HepG2 (cell line): ENCODE results near the gene ZFAND6. TPM values are rescaled to one million over a fixed set of nuclear protein-coding genes. Genes with fewer than 3 reads are reported as not detected.

Experiments
- ATAC-seq: fragments of 200-7000 bp; cut with Tn5 transposase; 3 replicates; pipeline ENCODE4 v1.9.1; 2020; ENCODE audit warnings: mild to moderate bottlenecking, moderate library complexity
- BruUV-seq: library from RNA; stranded (reverse); fragments of 400-500 nt; replicated peaks from 2 replicates; lab custom pipeline; 2021; lab: Mats Ljungman, UMichigan
- CTCF ChIA-PET: fragments of 300-600 bp; formaldehyde crosslinking; extraction: SDS; loops from one replicate; lab custom pipeline; 2021; ENCODE audit warnings: low total read pairs, inconsistent platforms, low intra/inter-chr PET ratio; lab: Yijun Ruan, JAX
- POLR2A ChIA-PET: fragments of 350-600 bp; sonication (Branson Sonifier 250); formaldehyde crosslinking; loops from one replicate; lab custom pipeline; 2020; ENCODE audit warnings: antibody characterized with exemption, inconsistent platforms; lab: Yijun Ruan, JAX
- DNase-seq: peaks from one replicate; pipeline ENCODE4 v3.0.0-alpha.2; 2015; ENCODE audit warnings: low spot score
- FAIRE-seq: peaks from 3 replicates; lab custom pipeline; 2011; peaks lifted over from hg19 to GRCh38; lab: Jason Lieb, UNC
- H2AFZ ChIP-seq: one replicate; pipeline ENCODE4 v1.6.1; 2011; ENCODE audit warnings: low read length, inconsistent platforms
- H3K27ac ChIP-seq: fragments of 300-600 bp; 3 replicates; pipeline ENCODE4 v1.8.0; 2011; ENCODE audit warnings: mixed run types, mild to moderate bottlenecking, mixed read lengths, low read length, inconsistent platforms; ENCODE audit not compliant: insufficient read depth; ENCODE audit errors: extremely low read length
- H3K27me3 ChIP-seq, 2 experiments: fragments of 200-600 bp in 1 of 2; 2 replicates in 1 of 2; 3 replicates in 1 of 2; pipeline versions ENCODE4 v1.6.0 to v1.8.0; 2011; ENCODE audit warnings: low read length in 2 of 2, mild to moderate bottlenecking in 2 of 2, moderate library complexity in 2 of 2, inconsistent platforms in 1 of 2; ENCODE audit not compliant: insufficient read depth in 2 of 2, control insufficient read depth in 1 of 2
- H3K36me3 ChIP-seq, 2 experiments: fragments of 200-600 bp in 1 of 2; replicated peaks in 1 of 2; 2 replicates in 1 of 2; 3 replicates in 1 of 2; pipeline versions ENCODE4 v1.5.1 to v1.8.0; 2011; ENCODE audit warnings: low read length in 2 of 2, inconsistent platforms in 1 of 2; ENCODE audit not compliant: insufficient read depth in 2 of 2, control insufficient read depth in 1 of 2
- H3K4me1 ChIP-seq: 2 replicates; pipeline ENCODE4 v1.5.1; 2012; ENCODE audit warnings: low read length, inconsistent platforms; ENCODE audit not compliant: insufficient read depth
- H3K4me2 ChIP-seq: 2 replicates; pipeline ENCODE4 v1.6.0; 2011; ENCODE audit warnings: low read depth, low read length, inconsistent platforms
- H3K4me3 ChIP-seq, 3 experiments: fragments of 200-600 bp in 1 of 3; sonication (generic), shearing (Covaris generic) in 1 of 3; replicated peaks in 1 of 3; 2 replicates each; pipeline ENCODE4 v1.5.1; 2011 to 2016; ENCODE audit warnings: low read length in 3 of 3, inconsistent platforms in 2 of 3, low read depth in 2 of 3, mild to moderate bottlenecking in 2 of 3, control low read depth in 1 of 3, mixed read lengths in 1 of 3; ENCODE audit not compliant: insufficient read depth in 1 of 3
- H3K79me2 ChIP-seq: one replicate; pipeline ENCODE4 v1.6.1; 2011; ENCODE audit warnings: low read length, inconsistent platforms; ENCODE audit not compliant: insufficient read depth
- H3K9ac ChIP-seq: 2 replicates; pipeline ENCODE4 v1.6.0; 2011; ENCODE audit warnings: mild to moderate bottlenecking, low read depth, low read length, inconsistent platforms; ENCODE audit not compliant: insufficient read depth
- H3K9me3 ChIP-seq: 2 replicates; pipeline ENCODE4 v1.5.1; 2012; ENCODE audit warnings: mild to moderate bottlenecking, low read length
- H4K20me1 ChIP-seq: 2 replicates; pipeline ENCODE4 v1.6.0; 2011; ENCODE audit warnings: inconsistent platforms, mild to moderate bottlenecking, low read length, moderate library complexity; ENCODE audit not compliant: insufficient read depth
- BCL3 ChIP-seq: sonication (generic); formaldehyde crosslinking; IDR thresholded peaks from 2 replicates; pipeline ENCODE4 v1.5.1; 2020; ENCODE audit warnings: mild to moderate bottlenecking, missing genetic modification reagents, moderate library complexity
- IKZF1 ChIP-seq: fragments of 450-650 bp; IDR thresholded peaks from 2 replicates; pipeline ENCODE4 v1.7.1; 2016
- KIAA2018 ChIP-seq: sonication (generic); formaldehyde crosslinking; IDR thresholded peaks from 2 replicates; pipeline ENCODE4 v1.5.0; 2020; ENCODE audit warnings: mild to moderate bottlenecking, missing genetic modification reagents, borderline replicate concordance
- SETDB1 ChIP-seq: sonication (generic); formaldehyde crosslinking; IDR thresholded peaks from 2 replicates; pipeline ENCODE4 v1.5.1; 2020; ENCODE audit warnings: missing genetic modification reagents, mild to moderate bottlenecking, borderline replicate concordance
- ZFP90 ChIP-seq: sonication (generic); formaldehyde crosslinking; IDR thresholded peaks from 2 replicates; pipeline ENCODE4 v1.8.0; 2022; ENCODE audit warnings: missing genetic modification reagents, mild to moderate bottlenecking, inconsistent platforms, borderline replicate concordance
- ZNF12 ChIP-seq: sonication (generic); formaldehyde crosslinking; IDR thresholded peaks from 2 replicates; pipeline ENCODE4 v1.5.0; 2020; ENCODE audit warnings: missing genetic modification reagents
- ZNF20 ChIP-seq: sonication (generic); formaldehyde crosslinking; IDR thresholded peaks from 2 replicates; pipeline ENCODE4 v1.4.0; 2020; ENCODE audit warnings: mild to moderate bottlenecking, moderate library complexity, missing genetic modification reagents
- ZNF331 ChIP-seq: sonication (generic); formaldehyde crosslinking; IDR thresholded peaks from 2 replicates; pipeline ENCODE4 v1.4.0; 2020; ENCODE audit warnings: missing genetic modification reagents
- WGBS: methylation state at CpG from one replicate; pipeline ENCODE4 v1.1.6; 2017; ENCODE audit warnings: low lambda C conversion rate; 5-methylcytosine and 5-hydroxymethylcytosine counted together
- in situ Hi-C: cut with HindIII; loops from 2 replicates; pipeline ENCODE4 v1.10.0; 2017; ENCODE audit warnings: low pct_unique_long_range_greater_than_20kb; ENCODE audit not compliant: extremely low pct_ligation_motif_present
- intact Hi-C: fragments of 100-400 bp; cut with micrococcal nuclease; formaldehyde crosslinking; loops from one replicate; pipeline ENCODE4 v1.10.0; 2022; ENCODE audit not compliant: unreplicated experiment
- polyA plus RNA-seq, 8 experiments: library from polyadenylated mRNA; depleted of rRNA in 3 of 8; stranded (reverse) in 7 of 8; unstranded in 1 of 8; fragments of >200 nt; fragmentation: Illumina TruSeq in 4 of 8; extraction: Trizol in 4 of 8; gene quantifications; 2 replicates each; pipeline versions ENCODE4 v1.2.1 to v1.2.3, GENCODE V29; 2011 to 2016; ENCODE audit warnings: low read depth in 4 of 8, missing spikeins in 1 of 8, mixed read lengths in 1 of 8; ENCODE audit not compliant: insufficient read depth in 1 of 8
- total RNA-seq, 5 experiments: library from RNA; depleted of rRNA; stranded (reverse); fragments of >200 nt; fragmentation: Illumina TruSeq; extraction: Trizol; gene quantifications; 2 replicates each; pipeline ENCODE4 v1.2.3, GENCODE V29; 2016; ENCODE audit warnings: low read depth in 1 of 5

Gene ZFAND6
- total and polyA plus RNA-seq, 2 of the 13 experiments (the other 11 are each of a cell fraction or from before 2014, with no cell fraction given) = 84.2 to 115 TPM

- in situ Hi-C loops = loop anchor here (25.0 kb wide), 1 partner anchor 277 kb away; the partner anchor contains the start of gene MTHFS
- H3K27ac ChIP-seq = no peak overlapping the region
- H2AFZ ChIP-seq = no peak overlapping the region
- peaks cover 55% of the 10 kb centered on the region for H3K4me1 ChIP-seq
- CTCF ChIA-PET = no interaction called here
- no peak for FAIRE-seq
- no peaks in the 10 kb centered on the region for H4K20me1 ChIP-seq
- H3K4me2 ChIP-seq = no peak overlapping the region
- no peak overlapping the region for H3K9ac ChIP-seq
- DNase-seq = no peak
- no TSS peak for BruUV-seq
- no peak for ATAC-seq
- TF ChIP-seq IKZF1 = no peak
- TF ChIP-seq SETDB1 (CRISPR knock-in tag) = no peak
- no peak for TF ChIP-seq ZNF20
- TF ChIP-seq ZFP90 (CRISPR knock-in tag) = no peak
- TF ChIP-seq KIAA2018 (CRISPR knock-in tag) = no peak
- no peak for TF ChIP-seq BCL3 (CRISPR knock-in tag)
- TF ChIP-seq ZNF12 (CRISPR knock-in tag) = peak; percentile 69; the same call in 1 of the 2 replicates
- TF ChIP-seq ZNF331 (CRISPR knock-in tag) = no peak
- peaks cover 14 to 33% of the 10 kb centered on the region in 2 experiments for H3K36me3 ChIP-seq
- no peaks in the 10 kb centered on the region for H3K9me3 ChIP-seq
- no peaks in the 10 kb centered on the region for H3K79me2 ChIP-seq
- intact Hi-C loops = no loop called here
- H3K4me3 ChIP-seq = no peak overlapping the region
- POLR2A ChIA-PET = interaction anchor here (1.7 to 3.5 kb wide), 3 partner anchors 8 to 105 kb away, joined by 5 to 28 read pairs (median 24); partner anchors contain the start of gene FAH
- WGBS = 93% methylated on average over 1 of the region's 1 CpG
- no peaks in the 10 kb centered on the region for H3K27me3 ChIP-seq
Measured at GRCh38 chr15:80163897-80164296, 104.4 kb downstream of the ZFAND6 start.
